ENCODE data around the gene WNT9A.

WNT9A gene

DNA sequence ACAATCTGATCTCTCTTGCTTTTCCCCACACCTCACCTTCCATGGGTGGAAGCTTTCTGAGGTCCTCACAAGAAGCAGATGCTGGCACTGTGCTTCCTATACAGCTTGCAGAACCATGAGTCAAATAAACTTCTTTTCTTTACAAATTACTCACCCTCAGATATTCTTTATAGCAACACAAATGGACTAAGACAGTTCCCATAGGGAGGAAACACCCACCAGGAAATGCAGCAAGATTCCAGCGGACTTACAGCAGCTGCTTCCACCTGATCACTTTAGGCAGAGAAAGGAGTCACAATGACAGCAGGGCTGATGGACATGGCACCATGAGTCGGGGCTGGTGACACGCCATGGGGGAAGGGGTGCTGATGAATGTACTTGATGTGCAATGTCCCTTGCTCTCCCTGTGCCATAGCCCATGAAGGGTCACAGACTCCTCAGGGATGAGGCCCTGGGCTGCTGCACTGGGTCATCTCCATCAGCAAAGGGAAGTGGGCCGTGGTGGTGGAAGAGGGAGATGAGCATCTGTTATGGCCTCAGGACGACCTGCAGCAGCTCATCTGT, 78.4 kb downstream of the WNT9A start:
- ATAC-seq: no peak
- TF ChIP-seq ZNF565 (CRISPR knock-in tag; conservative IDR thresholded peaks at IDR 0.05; ENCODE audit: low read depth) (no peak), TSHZ2 (CRISPR knock-in tag; IDR thresholded peaks at IDR 0.05) (no peak), CSRNP3 (CRISPR knock-in tag; IDR thresholded peaks at IDR 0.05) (no peak), GLIS3 (CRISPR knock-in tag; IDR thresholded peaks at IDR 0.05) (no peak), ZC3H10 (CRISPR knock-in tag; IDR thresholded peaks at IDR 0.05) (no peak), PPARA (CRISPR knock-in tag; IDR thresholded peaks at IDR 0.05; ENCODE audit: borderline replicate concordance) (no peak), TOX (CRISPR knock-in tag; IDR thresholded peaks at IDR 0.05; ENCODE audit: borderline replicate concordance) (no peak), SNAI2 (CRISPR knock-in tag; IDR thresholded peaks at IDR 0.05) (no peak), OSR1 (CRISPR knock-in tag; IDR thresholded peaks at IDR 0.05) (no peak), CSDC2 (CRISPR knock-in tag; IDR thresholded peaks at IDR 0.05) (no peak), ZNF8 (CRISPR knock-in tag; IDR thresholded peaks at IDR 0.05) (no peak), POU6F1 (CRISPR knock-in tag; IDR thresholded peaks at IDR 0.05; ENCODE audit: borderline replicate concordance, low read depth) (no peak), TCF4 (CRISPR knock-in tag; IDR thresholded peaks at IDR 0.05; ENCODE audit: borderline replicate concordance) (no peak), ZNF70 (CRISPR knock-in tag; IDR thresholded peaks at IDR 0.05) (no peak), ZFP3 (CRISPR knock-in tag; IDR thresholded peaks at IDR 0.05) (no peak), ZFP30 (CRISPR knock-in tag; IDR thresholded peaks at IDR 0.05) (no peak)
- TF ChIP-seq, protein P1, sequence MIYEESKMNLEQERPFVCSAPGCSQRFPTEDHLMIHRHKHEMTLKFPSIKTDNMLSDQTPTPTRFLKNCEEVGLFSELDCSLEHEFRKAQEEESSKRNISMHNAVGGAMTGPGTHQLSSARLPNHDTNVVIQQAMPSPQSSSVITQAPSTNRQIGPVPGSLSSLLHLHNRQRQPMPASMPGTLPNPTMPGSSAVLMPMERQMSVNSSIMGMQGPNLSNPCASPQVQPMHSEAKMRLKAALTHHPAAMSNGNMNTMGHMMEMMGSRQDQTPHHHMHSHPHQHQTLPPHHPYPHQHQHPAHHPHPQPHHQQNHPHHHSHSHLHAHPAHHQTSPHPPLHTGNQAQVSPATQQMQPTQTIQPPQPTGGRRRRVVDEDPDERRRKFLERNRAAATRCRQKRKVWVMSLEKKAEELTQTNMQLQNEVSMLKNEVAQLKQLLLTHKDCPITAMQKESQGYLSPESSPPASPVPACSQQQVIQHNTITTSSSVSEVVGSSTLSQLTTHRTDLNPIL (CRISPR knock-in tag; IDR thresholded peaks at IDR 0.05; ENCODE audit: low read depth): no peak
